ENCODE data around the gene EML4.

DNA sequence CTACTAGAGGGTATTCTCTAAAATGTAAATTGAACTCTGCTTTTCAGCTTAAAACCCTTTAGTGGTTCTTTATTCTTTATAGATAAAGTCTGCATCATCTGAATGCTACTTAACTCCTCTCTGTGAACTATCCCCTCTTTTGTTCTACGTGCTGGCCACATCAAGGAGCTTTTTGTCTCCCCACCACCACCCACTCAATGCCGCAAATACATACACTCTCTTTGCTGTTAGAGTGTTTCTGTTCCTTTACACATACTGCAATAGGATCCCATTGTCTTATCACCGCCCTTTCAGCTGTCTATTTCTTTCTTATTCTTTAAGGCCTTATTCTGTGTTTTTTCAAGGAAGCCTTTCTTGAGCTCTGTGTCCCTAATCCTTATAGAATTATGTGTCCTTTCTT lies 83.3 kb downstream of the EML4 start:
- TF ChIP-seq, protein P1, sequence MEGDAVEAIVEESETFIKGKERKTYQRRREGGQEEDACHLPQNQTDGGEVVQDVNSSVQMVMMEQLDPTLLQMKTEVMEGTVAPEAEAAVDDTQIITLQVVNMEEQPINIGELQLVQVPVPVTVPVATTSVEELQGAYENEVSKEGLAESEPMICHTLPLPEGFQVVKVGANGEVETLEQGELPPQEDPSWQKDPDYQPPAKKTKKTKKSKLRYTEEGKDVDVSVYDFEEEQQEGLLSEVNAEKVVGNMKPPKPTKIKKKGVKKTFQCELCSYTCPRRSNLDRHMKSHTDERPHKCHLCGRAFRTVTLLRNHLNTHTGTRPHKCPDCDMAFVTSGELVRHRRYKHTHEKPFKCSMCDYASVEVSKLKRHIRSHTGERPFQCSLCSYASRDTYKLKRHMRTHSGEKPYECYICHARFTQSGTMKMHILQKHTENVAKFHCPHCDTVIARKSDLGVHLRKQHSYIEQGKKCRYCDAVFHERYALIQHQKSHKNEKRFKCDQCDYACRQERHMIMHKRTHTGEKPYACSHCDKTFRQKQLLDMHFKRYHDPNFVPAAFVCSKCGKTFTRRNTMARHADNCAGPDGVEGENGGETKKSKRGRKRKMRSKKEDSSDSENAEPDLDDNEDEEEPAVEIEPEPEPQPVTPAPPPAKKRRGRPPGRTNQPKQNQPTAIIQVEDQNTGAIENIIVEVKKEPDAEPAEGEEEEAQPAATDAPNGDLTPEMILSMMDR (IDR thresholded peaks at IDR 0.05): no peak
- TF ChIP-seq POLR2A (IDR thresholded peaks at IDR 0.05): no peak

Measured in heart left ventricle (tissue), 13 donors.